Esophagus squamous epithelium (tissue), 5 donors: ENCODE measurements around the gene KIFBP. TPM values are rescaled to one million over a fixed set of nuclear protein-coding genes. Genes with fewer than 3 reads are reported as not detected.
"Not testable (repeated sequence)": the region's sequence is repeated elsewhere in the genome, so short reads cannot be mapped to it uniquely, and the experiment has no call there.

Experiments
- DNase-seq: peaks from one replicate; lab custom pipeline; 2025; lab: John Stamatoyannopoulos, UW
- H3K27ac ChIP-seq, 4 donors: fragments of 200-600 bp; sonication (generic); one replicate each; pipeline ENCODE4 v1.5.1; 2016 to 2019; ENCODE audit warnings: mild to moderate bottlenecking in 1 of 4
- H3K27me3 ChIP-seq, 4 donors: fragments of 200-600 bp; sonication (generic); 1 replicate in 3 of 4; 2 replicates in 1 of 4; pipeline versions ENCODE4 v1.5.1 to v1.6.0; 2017 to 2021; ENCODE audit warnings: antibody characterized with exemption in 1 of 4
- H3K36me3 ChIP-seq, 3 donors: fragments of 200-600 bp; sonication (generic); one replicate each; pipeline ENCODE4 v1.5.1; 2016 to 2019
- H3K4me1 ChIP-seq, 3 donors: fragments of 200-600 bp; sonication (generic); one replicate each; pipeline ENCODE4 v1.5.1; 2017 to 2019
- H3K4me3 ChIP-seq, 4 donors: fragments of 200-600 bp; sonication (generic); 1 replicate in 3 of 4; 2 replicates in 1 of 4; pipeline ENCODE4 v1.5.1; 2016 to 2019; ENCODE audit warnings: mild to moderate bottlenecking in 2 of 4, moderate library complexity in 1 of 4
- H3K9me3 ChIP-seq, 3 donors: fragments of 200-600 bp; sonication (generic); one replicate each; pipeline ENCODE4 v1.5.1; 2016 to 2019
- CTCF ChIP-seq, 6 experiments: fragments of 450-650 bp in 4 of 6; fragments of 200-600 bp in 2 of 6; sonication (generic) in 2 of 6; IDR thresholded peaks; one replicate each; pipeline ENCODE4 v1.5.1; 2016 to 2019; ENCODE audit warnings: antibody characterized with exemption in 6 of 6, mild to moderate bottlenecking in 4 of 6, moderate library complexity in 4 of 6
- POLR2A ChIP-seq, 4 donors: fragments of 450-650 bp; IDR thresholded peaks; one replicate each; pipeline ENCODE4 v1.6.1; 2017; ENCODE audit warnings: antibody characterized with exemption in 4 of 4, mild to moderate bottlenecking in 4 of 4, moderate library complexity in 3 of 4
- WGBS, 2 donors: methylation state at CpG; one replicate each; pipeline ENCODE4 v1.1.5; 2018; 5-methylcytosine and 5-hydroxymethylcytosine counted together
- intact Hi-C: fragments of 100-400 bp; cut with DNase I; formaldehyde crosslinking; loops from one replicate; pipeline ENCODE4 v1.15.0; 2022
- total RNA-seq, 4 donors: library from RNA; depleted of rRNA; stranded (reverse); fragments of >200 nt; gene quantifications; one replicate each; pipeline ENCODE4 v1.1.0, GENCODE V29; 2016
- donor health status: DM: yes; HTN: yes; CAD: no.

The KIFBP gene
- total RNA-seq, 4 donors from 2014 or later: 15.5 to 31.0 (median 16.4) TPM

DNA sequence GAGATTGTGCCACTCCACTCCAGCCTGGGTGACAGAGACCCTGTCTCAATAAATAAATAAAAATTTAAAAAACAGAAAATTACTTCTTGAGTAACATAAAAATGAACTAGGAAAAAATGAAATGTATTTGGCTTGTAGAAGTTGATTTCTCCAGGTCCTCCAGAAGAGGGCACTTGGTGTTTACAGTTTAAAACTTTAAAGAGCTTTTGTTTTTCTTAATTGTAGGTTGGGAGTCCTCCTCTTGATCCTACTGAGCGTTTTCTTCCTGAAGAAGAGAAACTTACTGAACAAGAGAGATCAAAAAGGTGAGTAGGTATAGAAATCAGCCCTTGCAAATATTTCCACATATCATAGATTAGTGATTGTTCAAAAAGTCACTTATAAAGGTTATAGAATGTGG is 16.2 kb downstream of the KIFBP start:
- intact Hi-C loops: loop anchor here (10.0 kb wide), 1 partner anchor 90 kb away; no protein-coding TSS in a partner anchor
- Histone ChIP-seq H3K4me3 (no peak overlapping the region), H3K4me1 (peaks cover 0 to 8% (median 0%) of the 10 kb centered on the region in 3 donors), H3K27ac (peak overlapping the region in 1 of 4 donors; percentile 17), H3K27me3 (no peaks in the 10 kb centered on the region), H3K9me3 (no peaks in the 10 kb centered on the region), H3K36me3 (peaks cover 0 to 62% (median 5%) of the 10 kb centered on the region in 3 donors)
- WGBS, 2 donors: 0 to 4% methylated on average over 1 of the region's 1 CpG
- no peak for DNase-seq
- TF ChIP-seq POLR2A (IDR thresholded peaks at IDR 0.05): no peak
- TF ChIP-seq CTCF (IDR thresholded peaks at IDR 0.05): peak in 4 of 6 experiments; percentile 39 to 60 (median 40)

DNA sequence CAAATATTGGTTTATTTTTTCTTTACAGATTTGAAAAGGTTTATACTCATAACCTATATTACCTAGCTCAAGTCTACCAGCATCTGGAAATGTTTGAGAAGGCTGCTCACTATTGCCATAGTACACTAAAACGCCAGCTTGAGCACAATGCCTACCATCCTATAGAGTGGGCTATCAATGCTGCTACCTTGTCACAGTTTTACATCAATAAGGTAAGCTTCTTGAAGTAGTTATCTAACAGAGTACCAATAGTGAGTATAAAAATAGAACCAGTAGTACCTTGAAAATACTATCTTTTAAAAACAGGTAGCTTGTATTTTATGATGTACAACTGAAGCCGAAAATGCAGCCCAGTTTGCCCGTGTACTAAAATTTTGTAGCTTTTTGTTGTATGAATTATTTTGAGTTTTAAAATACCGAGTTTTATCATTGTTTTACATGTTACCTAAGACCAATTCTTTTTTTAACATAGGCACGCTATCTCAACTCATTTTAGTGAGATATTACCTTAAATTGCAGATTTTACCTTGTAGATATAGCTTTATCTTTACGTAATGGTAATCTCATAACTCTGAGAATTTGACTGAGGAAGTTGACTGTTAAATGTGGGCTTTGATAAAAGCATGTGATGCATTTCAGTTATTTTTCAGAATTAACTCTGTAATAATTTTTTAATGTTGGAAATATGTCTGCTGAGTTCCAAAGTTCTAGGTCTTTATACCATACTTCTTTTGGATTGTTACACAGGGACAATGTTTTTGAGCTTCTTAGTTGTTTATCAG is 17.3 kb downstream of the KIFBP start:
- TF ChIP-seq POLR2A (IDR thresholded peaks at IDR 0.05) (no peak), CTCF (IDR thresholded peaks at IDR 0.05) (no peak)
- H3K27me3 ChIP-seq: no peaks in the 10 kb centered on the region
- DNase-seq: no peak
- H3K9me3 ChIP-seq: no peaks in the 10 kb centered on the region
- WGBS, 2 donors: 89% methylated on average over 6 of the region's 6 CpGs
- peaks cover 4 to 57% (median 5%) of the 10 kb centered on the region in 3 donors for H3K36me3 ChIP-seq
- H3K27ac ChIP-seq: peak overlapping the region in 1 of 4 donors; percentile 22
- H3K4me1 ChIP-seq: peaks cover 0 to 8% (median 0%) of the 10 kb centered on the region in 3 donors
- intact Hi-C loops: loop anchor here (10.0 kb wide), 1 partner anchor 89 kb away; no protein-coding TSS in a partner anchor
- no peak overlapping the region for H3K4me3 ChIP-seq

- H3K4me1 ChIP-seq: peaks cover 0 to 8% (median 0%) of the 10 kb centered on the region in 3 donors
- no peak overlapping the region for H3K27ac ChIP-seq
- intact Hi-C loops: loop anchor here (10.0 kb wide), 1 partner anchor 88 kb away; no protein-coding TSS in a partner anchor
- 87% methylated on average over 3 of the region's 3 CpGs for WGBS, 2 donors
- H3K4me3 ChIP-seq: no peak overlapping the region
- no peaks in the 10 kb centered on the region for H3K9me3 ChIP-seq
- H3K36me3 ChIP-seq: peaks cover 4 to 57% (median 5%) of the 10 kb centered on the region in 3 donors
- no peak for DNase-seq
- no peaks in the 10 kb centered on the region for H3K27me3 ChIP-seq
- TF ChIP-seq CTCF (IDR thresholded peaks at IDR 0.05) (no peak), POLR2A (IDR thresholded peaks at IDR 0.05) (no peak)
Observed at GRCh38 chr10:69007260-69007659, 18.7 kb downstream of the KIFBP start.

- H3K27me3 ChIP-seq: no peaks in the 10 kb centered on the region
- TF ChIP-seq CTCF (IDR thresholded peaks at IDR 0.05): no peak
- no peak for TF ChIP-seq POLR2A (IDR thresholded peaks at IDR 0.05)
- H3K4me1 ChIP-seq: peaks cover 0 to 8% (median 0%) of the 10 kb centered on the region in 3 donors
- H3K36me3 ChIP-seq: peaks cover 11 to 72% (median 12%) of the 10 kb centered on the region in 3 donors
- 53 to 64% methylated on average over 2 of the region's 2 CpGs for WGBS, 2 donors
- intact Hi-C loops: loop anchor here (10.0 kb wide), 1 partner anchor 85 kb away; no protein-coding TSS in a partner anchor
- DNase-seq: no peak
- H3K9me3 ChIP-seq: no peaks in the 10 kb centered on the region
- no peak overlapping the region for H3K4me3 ChIP-seq
- H3K27ac ChIP-seq: no peak overlapping the region
Observed at GRCh38 chr10:69009360-69009759, 20.8 kb downstream of the KIFBP start.

GRCh38 chr10:69010151-69010640 is 21.6 kb downstream of the KIFBP start:
- TF ChIP-seq CTCF (IDR thresholded peaks at IDR 0.05): no peak
- TF ChIP-seq POLR2A (IDR thresholded peaks at IDR 0.05): no peak
- intact Hi-C loops: no loop called here
- WGBS, 2 donors: 45 to 67% methylated on average over 1 of the region's 1 CpG
- Histone ChIP-seq H3K27me3 (no peaks in the 10 kb centered on the region), H3K9me3 (no peaks in the 10 kb centered on the region), H3K4me1 (peaks cover 0 to under 1% (median 0%) of the 10 kb centered on the region in 3 donors), H3K36me3 (peaks cover 11 to 77% (median 12%) of the 10 kb centered on the region in 3 donors), H3K4me3 (no peak overlapping the region), H3K27ac (no peak overlapping the region)
- no peak for DNase-seq

- H3K27ac ChIP-seq, intact Hi-C loops, H3K4me3 ChIP-seq, H3K27me3 ChIP-seq, H3K4me1 ChIP-seq, H3K9me3 ChIP-seq, DNase-seq: not testable (repeated sequence)
- peaks cover 7 to 77% (median 19%) of the 10 kb centered on the region in 3 donors for H3K36me3 ChIP-seq
- 79 to 93% methylated on average over 2 of the region's 2 CpGs for WGBS, 2 donors
Observed at GRCh38 chr10:69012778-69013177, 24.2 kb downstream of the KIFBP start.
